Heart right ventricle (tissue), 16 donors: ENCODE results near the gene POLR2I. TPM values are rescaled to one million over a fixed set of nuclear protein-coding genes. Genes with fewer than 3 reads are reported as not detected.

Experiments used
- ATAC-seq, 8 donors: fragments of 200-7000 bp; cut with Tn5 transposase; one replicate each; pipeline ENCODE4 v1.9.1; 2020; ENCODE audit warnings: mild to moderate bottlenecking in 8 of 8, moderate library complexity in 8 of 8, moderate number of reproducible peaks in 1 of 8
- DNase-seq, 2 donors: peaks; one replicate each; pipeline ENCODE4 v3.0.0-alpha.2; 2020
- H3K27ac ChIP-seq, 10 donors: fragments of 200-600 bp; sonication (generic) in 2 of 10; one replicate each; pipeline versions ENCODE4 v1.5.0 to v1.8.0; 2020 to 2022; ENCODE audit warnings: mild to moderate bottlenecking in 3 of 10
- H3K27me3 ChIP-seq, 7 donors: fragments of 200-600 bp; one replicate each; pipeline ENCODE4 v1.8.0; 2021 to 2022; ENCODE audit warnings: mild to moderate bottlenecking in 2 of 7
- H3K36me3 ChIP-seq, 9 donors: fragments of 200-600 bp; sonication (generic) in 1 of 9; one replicate each; pipeline versions ENCODE4 v1.5.0 to v1.8.0; 2020 to 2022; ENCODE audit warnings: mild to moderate bottlenecking in 2 of 9
- H3K4me1 ChIP-seq, 9 donors: fragments of 200-600 bp; sonication (generic) in 1 of 9; one replicate each; pipeline versions ENCODE4 v1.5.0 to v1.8.0; 2020 to 2022; ENCODE audit warnings: mild to moderate bottlenecking in 4 of 9
- H3K4me3 ChIP-seq, 10 donors: fragments of 200-600 bp; sonication (generic) in 2 of 10; one replicate each; pipeline versions ENCODE4 v1.5.0 to v1.8.0; 2020 to 2022; ENCODE audit warnings: mild to moderate bottlenecking in 7 of 10, moderate library complexity in 2 of 10
- H3K9me3 ChIP-seq, 11 donors: fragments of 200-600 bp in 10 of 11; sonication (generic) in 2 of 11; one replicate each; pipeline versions ENCODE4 v1.5.0 to v1.8.0; 2013 to 2022; ENCODE audit warnings: mild to moderate bottlenecking in 2 of 11, control low read depth in 1 of 11, moderate library complexity in 1 of 11
- WGBS, 2 donors: extraction: QIAGEN DNeasy Blood & Tissue Kit; methylation state at CpG; one replicate each; pipeline ENCODE4 v1.1.7; 2013; ENCODE audit warnings: inconsistent platforms in 1 of 2; 5-methylcytosine and 5-hydroxymethylcytosine counted together
- intact Hi-C, 10 donors: fragments of 100-400 bp; cut with DNase I; formaldehyde crosslinking; loops; one replicate each; pipeline versions ENCODE4 v1.11.1 to v1.14.2; 2022
- polyA plus RNA-seq, 2 donors: library from polyadenylated mRNA; stranded (reverse); fragments of 200-250 nt; gene quantifications; one replicate each; pipeline ENCODE4 v1.2.3, GENCODE V29; 2013
- total RNA-seq, 10 donors: library from RNA; stranded (reverse); fragmentation: NEBNext Ultra II Directional in 3 of 10; extraction: Animal tissue kit (Norgen Biotek cat#: 25700) in 3 of 10; gene quantifications; one replicate each; pipeline versions ENCODE4 v1.2.1 to v1.2.4, GENCODE V29; 2021 to 2023
- TF ChIP-seq, protein P1 (sequence below), 9 donors: fragments of 200-600 bp; sonication (generic) in 2 of 9; IDR thresholded peaks; one replicate each; pipeline versions ENCODE4 v1.5.0 to v1.8.0; 2021 to 2022; ENCODE audit warnings: antibody characterized with exemption in 9 of 9, mild to moderate bottlenecking in 5 of 9, moderate library complexity in 1 of 9
- donor health status: Arrhythmogenic right ventricular cardiomyopathy.
- donor health status: ischemic (EF 13 %, LVEDD 7.1; RV severe dilation, severe dysfunction).
- donor health status: healthy with polysubstance abuse.
- donor health status: DM: no; HTN: yes; CAD: no.
- donor health status: DM: no; HTN: no; CAD: no.
- donor health status: ischemic (EF 25% LVEDD 6.9; RV normal size, moderate dysfunction).
- donor health status: ischemic (EF 25% LVEDD 5.7; RV mildly dilated, moderate dysfunction).
- donor health status: healthy.
- donor health status: DM: yes; HTN: yes; CAD: no.
- donor health status: Ischemic cardiomyopathy.
- donor health status: ischemic (EF 35%, LVEDD 5.7; RV mildly dilated, moderate dysfunction).
- donor health status: nonischemic (EF 11% LVEDD 7.7; RV severe dilation, severe dysfunction).
- donor health status: DM: yes; HTN: yes; CAD: no.
- donor health status: PGD.
- donor health status: ischemic (EF 29% LVEDD 5.4; RV normal size, mild dysfunction).
- donor health status: nonischemic (EF 23%, LVEDD 6.1; RV moderate dilation, normal function).

Gene POLR2I
- total and polyA plus RNA-seq, 12 donors, result 83.7 to 153 (median 111) TPM

DNA sequence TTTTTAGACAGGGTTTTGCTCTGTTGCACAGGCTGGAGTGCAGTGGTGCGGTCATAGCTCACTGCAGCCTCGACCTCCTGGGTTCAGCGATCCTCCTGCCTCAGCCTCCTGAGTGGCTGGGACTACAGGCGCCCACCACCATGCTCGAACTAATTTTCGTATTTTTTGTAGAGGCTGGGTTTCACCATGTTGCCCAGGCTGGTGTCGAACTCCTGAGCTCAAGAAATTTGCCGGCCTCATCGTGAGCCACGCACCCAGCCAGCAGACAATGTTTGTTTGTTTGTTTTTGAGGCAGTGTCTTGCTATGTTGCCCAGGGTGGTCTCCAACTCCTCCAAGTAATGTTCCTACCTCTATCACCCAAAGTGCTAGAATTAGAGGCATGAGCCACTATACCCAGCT lies 38.5 kb upstream of the POLR2I start:
- TF ChIP-seq, protein P1, sequence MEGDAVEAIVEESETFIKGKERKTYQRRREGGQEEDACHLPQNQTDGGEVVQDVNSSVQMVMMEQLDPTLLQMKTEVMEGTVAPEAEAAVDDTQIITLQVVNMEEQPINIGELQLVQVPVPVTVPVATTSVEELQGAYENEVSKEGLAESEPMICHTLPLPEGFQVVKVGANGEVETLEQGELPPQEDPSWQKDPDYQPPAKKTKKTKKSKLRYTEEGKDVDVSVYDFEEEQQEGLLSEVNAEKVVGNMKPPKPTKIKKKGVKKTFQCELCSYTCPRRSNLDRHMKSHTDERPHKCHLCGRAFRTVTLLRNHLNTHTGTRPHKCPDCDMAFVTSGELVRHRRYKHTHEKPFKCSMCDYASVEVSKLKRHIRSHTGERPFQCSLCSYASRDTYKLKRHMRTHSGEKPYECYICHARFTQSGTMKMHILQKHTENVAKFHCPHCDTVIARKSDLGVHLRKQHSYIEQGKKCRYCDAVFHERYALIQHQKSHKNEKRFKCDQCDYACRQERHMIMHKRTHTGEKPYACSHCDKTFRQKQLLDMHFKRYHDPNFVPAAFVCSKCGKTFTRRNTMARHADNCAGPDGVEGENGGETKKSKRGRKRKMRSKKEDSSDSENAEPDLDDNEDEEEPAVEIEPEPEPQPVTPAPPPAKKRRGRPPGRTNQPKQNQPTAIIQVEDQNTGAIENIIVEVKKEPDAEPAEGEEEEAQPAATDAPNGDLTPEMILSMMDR (IDR thresholded peaks at IDR 0.05), result no peak
- Histone ChIP-seq H3K27me3 (no peaks in the 10 kb centered on the region), H3K4me1 (peaks cover 9 to 65% (median 27%) of the 10 kb centered on the region in 9 donors), H3K27ac (peak overlapping the region; percentile 92 to 100 (median 100)), H3K9me3 (no peaks in the 10 kb centered on the region), H3K4me3 (peak overlapping the region; percentile 3 to 94 (median 72)), H3K36me3 (peaks cover 0 to 32% (median 23%) of the 10 kb centered on the region in 9 donors)
- DNase-seq (no peak), ATAC-seq (no peak)
- intact Hi-C loops, result no loop called here
- 81 to 88% methylated on average over 10 of the region's 10 CpGs for WGBS, 2 donors

DNA sequence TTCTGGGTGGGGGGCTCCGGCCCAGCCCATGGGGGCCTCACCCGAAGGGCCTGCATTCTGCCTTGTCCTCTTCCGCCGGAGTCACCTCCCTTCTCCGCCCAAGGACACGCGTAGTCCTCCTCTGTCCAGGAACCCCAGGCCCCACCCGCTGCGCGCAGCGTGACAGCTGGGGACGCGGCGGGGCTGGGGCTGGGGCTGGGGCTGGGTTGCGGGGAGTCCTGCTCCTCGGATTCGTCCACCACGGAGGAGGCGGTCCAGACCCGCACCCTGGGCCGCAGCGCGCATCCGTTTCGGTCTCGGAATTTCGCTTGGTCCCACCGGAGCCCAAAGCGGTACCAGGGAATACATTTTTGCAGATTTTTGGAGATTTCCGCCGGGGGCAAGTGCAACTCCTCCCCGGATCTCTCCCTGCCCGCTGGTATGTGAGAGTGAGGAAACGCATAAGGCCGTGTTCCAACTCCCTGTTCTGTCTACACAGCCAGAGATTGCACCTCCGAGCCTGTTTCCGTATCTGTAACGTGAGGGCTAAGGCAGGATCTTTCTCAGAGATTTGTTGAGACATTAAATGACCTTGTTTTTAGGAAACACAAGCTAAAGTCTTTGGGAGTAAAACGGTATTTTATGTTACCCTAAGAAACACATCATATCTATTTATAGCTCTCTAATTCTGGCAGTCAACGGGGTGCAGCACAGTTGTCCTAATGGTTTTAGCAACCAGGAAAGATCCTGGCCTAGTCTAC lies 37.8 kb upstream of the POLR2I start, which contains the start of gene COX7A1:
COX7A1 (minus strand) TSS at position 96 of the 740 bp plus-strand sequence; CDS start at position 56, 40 bp downstream.
- intact Hi-C loops, result loop anchor here in 1 of 10 donors (1.0 kb wide), 1 partner anchor 24 kb away; no protein-coding TSS in a partner anchor
- peak within 1 kb of the TSS; percentile 58 to 94 (median 72) for H3K4me3 ChIP-seq
- no peaks in the 10 kb centered on the region for H3K9me3 ChIP-seq
- peaks cover 9 to 62% (median 27%) of the 10 kb centered on the region in 9 donors for H3K4me1 ChIP-seq
- 2 to 4% methylated on average over 40 of the region's 40 CpGs for WGBS, 2 donors
- H3K27me3 ChIP-seq, result no peaks in the 10 kb centered on the region
- peak; percentile 86 to 87 for DNase-seq
- peaks cover 0 to 38% (median 29%) of the 10 kb centered on the region in 9 donors for H3K36me3 ChIP-seq
- TF ChIP-seq, protein P1 (IDR thresholded peaks at IDR 0.05), result no peak
- ATAC-seq, result peak; percentile 88 to 95 (median 92)
- peak within 1 kb of the TSS; percentile 92 to 100 (median 100) for H3K27ac ChIP-seq

DNA sequence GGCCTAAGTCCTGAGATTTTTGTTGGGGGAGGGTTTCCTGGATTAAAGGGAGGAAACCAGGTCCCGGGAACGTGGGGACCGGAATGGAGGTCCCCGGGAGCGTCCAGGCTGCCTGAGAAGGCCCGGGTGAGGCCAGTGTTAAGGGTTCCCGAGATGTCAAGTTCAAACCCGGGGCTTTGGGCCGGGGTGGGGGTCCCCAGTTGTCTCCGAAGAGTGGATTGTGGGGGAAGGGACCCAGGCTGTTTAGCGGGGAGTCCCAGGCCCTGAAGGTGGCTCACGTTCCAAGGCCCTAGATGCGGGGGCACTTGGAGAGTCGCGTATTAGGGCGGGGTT lies 37.3 kb upstream of the POLR2I start:
- Histone ChIP-seq H3K36me3 (peaks cover 0 to 43% (median 34%) of the 10 kb centered on the region in 9 donors), H3K4me1 (peaks cover 9 to 62% (median 27%) of the 10 kb centered on the region in 9 donors), H3K4me3 (peak overlapping the region; percentile 58 to 94 (median 72)), H3K27me3 (no peaks in the 10 kb centered on the region), H3K9me3 (no peaks in the 10 kb centered on the region), H3K27ac (peak overlapping the region; percentile 92 to 100 (median 100))
- intact Hi-C loops, result loop anchor here in 1 of 10 donors (1.0 kb wide), 1 partner anchor 24 kb away; no protein-coding TSS in a partner anchor
- ATAC-seq (peak in 1 of 8 donors; percentile 10), DNase-seq (no peak)
- TF ChIP-seq, protein P1 (IDR thresholded peaks at IDR 0.05), result no peak
- 6 to 11% methylated on average over 16 of the region's 16 CpGs for WGBS, 2 donors

DNA sequence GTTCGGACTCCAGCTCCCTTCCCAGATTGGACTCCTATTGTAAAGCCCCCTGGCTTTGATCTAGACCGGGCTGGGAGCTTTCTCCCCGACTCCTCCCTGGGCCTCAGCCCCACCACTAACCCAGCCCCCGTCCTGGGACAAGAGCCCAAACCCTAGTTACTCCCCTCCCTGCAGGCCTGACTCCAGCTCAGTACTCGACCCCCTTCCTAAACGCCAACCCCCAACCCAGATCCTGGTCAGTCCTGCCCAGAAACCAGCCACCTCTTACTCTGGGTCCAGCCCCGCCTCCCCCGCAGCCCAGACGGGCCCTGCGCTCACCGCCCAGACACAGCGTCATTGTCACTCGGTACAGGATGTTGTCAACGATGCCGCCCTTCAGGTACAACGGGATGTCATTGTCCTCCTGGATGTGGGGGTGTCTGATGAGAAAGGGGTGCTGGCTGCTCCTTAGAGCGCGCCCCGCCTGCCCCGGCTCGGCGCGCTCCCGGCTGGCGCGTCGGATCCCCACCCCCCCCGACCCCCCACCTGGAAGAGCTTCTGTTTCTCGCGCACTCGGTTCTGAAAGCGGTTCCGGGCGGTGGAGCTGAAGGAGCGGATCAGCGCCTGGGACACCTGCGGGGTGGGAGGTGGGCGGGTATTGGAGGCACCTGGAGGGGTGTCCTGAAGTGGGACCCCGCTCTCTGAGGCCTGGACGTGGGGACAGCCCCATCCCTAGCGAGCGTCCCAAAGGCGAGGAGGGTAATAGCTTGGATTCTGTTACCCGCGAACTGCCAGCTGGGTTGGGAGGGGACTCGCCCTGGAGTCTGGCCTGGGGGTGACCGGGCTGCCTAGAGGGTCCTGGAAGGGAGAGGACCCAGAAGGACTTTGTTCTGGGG lies 36.7 kb upstream of the POLR2I start:
- Histone ChIP-seq H3K27me3 (no peaks in the 10 kb centered on the region), H3K4me3 (peak overlapping the region; percentile 58 to 94 (median 72)), H3K27ac (peak overlapping the region; percentile 92 to 100 (median 100)), H3K4me1 (peaks cover 9 to 57% (median 27%) of the 10 kb centered on the region in 9 donors), H3K9me3 (no peaks in the 10 kb centered on the region), H3K36me3 (peaks cover 0 to 49% (median 41%) of the 10 kb centered on the region in 9 donors)
- ATAC-seq (peak; percentile 66 to 83 (median 74)), DNase-seq (peak; percentile 69 to 81)
- 17 to 18% methylated on average over 45 to 47 of the region's 47 CpGs for WGBS, 2 donors
- intact Hi-C loops, result loop anchor here in 2 of 10 donors (1.0 kb wide), 1 partner anchor 23 kb away; no protein-coding TSS in a partner anchor
- TF ChIP-seq, protein P1 (IDR thresholded peaks at IDR 0.05), result no peak
